ENCODE measurements around the gene DMRTC2. TPM values are rescaled to one million over a fixed set of nuclear protein-coding genes. Genes with fewer than 3 reads are reported as not detected.

The DMRTC2 gene
- total and polyA plus RNA-seq, 9 of the 15 experiments (the other 6 are each of a cell fraction or from before 2014, with no cell fraction given), result 0.03 TPM; not detected in 8

GRCh38 chr19:41860419-41861115, 15.7 kb downstream of the DMRTC2 start (continued):
- no peak for TF ChIP-seq SIX5 (IDR thresholded peaks at IDR 0.05; ENCODE audit: borderline replicate concordance in 1 of 2, insufficient read depth in 1 of 2, low read depth in 1 of 2, low read length in 2 of 2)
- TF ChIP-seq SMARCE1 (IDR thresholded peaks at IDR 0.05), result no peak
- TF ChIP-seq E2F5 (CRISPR knock-in tag; IDR thresholded peaks at IDR 0.05), result peak; percentile 21; the same call in 1 of the 2 replicates
- TF ChIP-seq GATAD2A (IDR thresholded peaks at IDR 0.05), result no peak
- TF ChIP-seq RBBP5 (IDR thresholded peaks at IDR 0.05; ENCODE audit: borderline replicate concordance, insufficient read depth, low read length, poor library complexity, severe bottlenecking), result peak; percentile 14
- TF ChIP-seq TGIF2 (CRISPR knock-in tag; IDR thresholded peaks at IDR 0.05), result no peak; the same call in 1 of the 2 replicates
- peak; percentile 44 for TF ChIP-seq ARID4B (CRISPR knock-in tag; IDR thresholded peaks at IDR 0.05)
- TF ChIP-seq KDM4B (IDR thresholded peaks at IDR 0.05; ENCODE audit: borderline replicate concordance in 2 of 2, low read depth in 1 of 2), result no peak
- 0 out of 2 replicates have a peak, but pooled peaks have one; percentile 10 for TF ChIP-seq ETS1 (conservative IDR thresholded peaks at IDR 0.05; ENCODE audit: control insufficient read depth, low read depth, low read length)
